IMR-90 (cell line): ENCODE results near the gene KCNT1. TPM values are rescaled to one million over a fixed set of nuclear protein-coding genes. Genes with fewer than 3 reads are reported as not detected.

Experiments
- ATAC-seq: fragments of 200-7000 bp; cut with Tn5 transposase; 2 replicates; pipeline ENCODE4 v1.9.1; 2020; ENCODE audit warnings: low read depth, mild to moderate bottlenecking, moderate library complexity
- BruUV-seq: library from RNA; stranded (reverse); fragments of 400-500 nt; replicated peaks from 2 replicates; lab custom pipeline; 2021; lab: Mats Ljungman, UMichigan
- CTCF ChIA-PET: fragments of 300-600 bp; formaldehyde crosslinking; extraction: SDS; loops from one replicate; lab custom pipeline; 2021; ENCODE audit warnings: antibody characterized with exemption; lab: Yijun Ruan, JAX
- POLR2A ChIA-PET: fragments of 300-600 bp; sonication (Branson Sonifier 250); formaldehyde crosslinking; loops from one replicate; lab custom pipeline; 2022; ENCODE audit warnings: antibody characterized with exemption; ENCODE audit not compliant: unreplicated experiment; lab: Charles Lee
- DNase-seq: peaks from one replicate; pipeline ENCODE4 v3.0.0; 2013
- H2AFZ ChIP-seq: replicated peaks from 2 replicates; pipeline ENCODE3; 2013; ENCODE audit warnings: low read length, mild to moderate bottlenecking; ENCODE audit not compliant: poor library complexity
- H2AK5ac ChIP-seq: 2 replicates; pipeline ENCODE4 v1.6.1; 2013; ENCODE audit warnings: low read depth, low read length, inconsistent platforms
- H2AK9ac ChIP-seq: replicated peaks from 2 replicates; pipeline ENCODE3; 2013; ENCODE audit warnings: mild to moderate bottlenecking, low read depth, low read length, moderate library complexity; ENCODE audit not compliant: poor library complexity
- H2BK120ac ChIP-seq: 2 replicates; pipeline ENCODE4 v1.6.1; 2013; ENCODE audit warnings: low read depth, low read length, inconsistent platforms
- H2BK15ac ChIP-seq: 3 replicates; pipeline ENCODE4 v1.6.1; 2013; ENCODE audit warnings: low read depth, low read length, inconsistent platforms
- H2BK20ac ChIP-seq: 2 replicates; pipeline ENCODE4 v1.6.1; 2013; ENCODE audit warnings: low read depth, mild to moderate bottlenecking, inconsistent platforms, low read length, moderate library complexity
- H2BK5ac ChIP-seq: 2 replicates; pipeline ENCODE4 v1.6.1; 2013; ENCODE audit warnings: mild to moderate bottlenecking, low read depth, low read length, inconsistent platforms; ENCODE audit not compliant: poor library complexity, severe bottlenecking
- H3K14ac ChIP-seq: replicated peaks from 2 replicates; pipeline ENCODE4 v1.6.1; 2013; ENCODE audit warnings: low read depth, low read length, inconsistent platforms
- H3K18ac ChIP-seq: 2 replicates; pipeline ENCODE4 v1.6.1; 2013; ENCODE audit warnings: low read depth, low read length, control low read depth
- H3K23ac ChIP-seq: 2 replicates; pipeline ENCODE4 v1.6.1; 2013; ENCODE audit warnings: low read depth, low read length, inconsistent platforms
- H3K27ac ChIP-seq: 2 replicates; pipeline ENCODE4 v1.5.1; 2013; ENCODE audit warnings: mild to moderate bottlenecking, control low read depth, low read length; ENCODE audit not compliant: insufficient read depth
- H3K27me3 ChIP-seq: 2 replicates; pipeline ENCODE4 v1.6.1; 2013; ENCODE audit warnings: low read length; ENCODE audit not compliant: control insufficient read depth, insufficient read depth
- H3K36me3 ChIP-seq: 2 replicates; pipeline ENCODE4 v1.6.1; 2013; ENCODE audit warnings: low read length, mixed read lengths; ENCODE audit not compliant: control insufficient read depth, insufficient read depth
- H3K4ac ChIP-seq: 2 replicates; pipeline ENCODE4 v1.6.1; 2013; ENCODE audit warnings: low read depth, low read length, inconsistent platforms
- H3K4me1 ChIP-seq: 2 replicates; pipeline ENCODE4 v1.6.1; 2013; ENCODE audit warnings: low read length, mixed read lengths; ENCODE audit not compliant: control insufficient read depth, insufficient read depth
- H3K4me2 ChIP-seq: 2 replicates; pipeline ENCODE4 v1.6.1; 2013; ENCODE audit warnings: low read depth, mild to moderate bottlenecking, control low read depth, low read length, moderate library complexity
- H3K4me3 ChIP-seq: 2 replicates; pipeline ENCODE4 v1.5.1; 2013; ENCODE audit warnings: low read depth, mild to moderate bottlenecking, control low read depth, low read length, moderate library complexity; ENCODE audit not compliant: insufficient read depth
- H3K56ac ChIP-seq: 2 replicates; pipeline ENCODE4 v1.6.1; 2013; ENCODE audit warnings: low read length, inconsistent platforms; ENCODE audit not compliant: insufficient read depth; ENCODE audit errors: extremely low read depth
- H3K79me1 ChIP-seq, 2 experiments: 2 replicates each; pipeline ENCODE4 v1.6.1; 2013; ENCODE audit warnings: low read length in 2 of 2, inconsistent platforms in 1 of 2, low read depth in 1 of 2
- H3K9ac ChIP-seq: 2 replicates; pipeline ENCODE4 v1.6.1; 2013; ENCODE audit warnings: low read depth, low read length, control low read depth
- H3K9me1 ChIP-seq: 2 replicates; pipeline ENCODE4 v1.6.1; 2013; ENCODE audit warnings: low read length, inconsistent platforms; ENCODE audit not compliant: insufficient read depth
- H3K9me3 ChIP-seq: 2 replicates; pipeline ENCODE4 v1.6.1; 2013; ENCODE audit warnings: low read length; ENCODE audit not compliant: control insufficient read depth, insufficient read depth
- H4K20me1 ChIP-seq: 2 replicates; pipeline ENCODE4 v1.6.1; 2013; ENCODE audit warnings: low read length, inconsistent platforms; ENCODE audit not compliant: insufficient read depth
- H4K5ac ChIP-seq: 2 replicates; pipeline ENCODE4 v1.6.1; 2013; ENCODE audit warnings: mild to moderate bottlenecking, low read depth, low read length, control low read depth
- H4K8ac ChIP-seq, 2 experiments: 2 replicates each; pipeline ENCODE4 v1.6.1; 2013; ENCODE audit warnings: low read depth in 2 of 2, low read length in 2 of 2, control low read depth in 1 of 2, inconsistent platforms in 1 of 2
- H4K91ac ChIP-seq: 2 replicates; pipeline ENCODE4 v1.6.1; 2013; ENCODE audit warnings: low read depth, low read length, inconsistent platforms; ENCODE audit not compliant: insufficient read depth
- ELK1 ChIP-seq: fragments of 150-350 bp; IDR thresholded peaks from 2 replicates; pipeline ENCODE4 v1.6.1; 2016; ENCODE audit warnings: low read depth, mild to moderate bottlenecking, low read length, moderate library complexity, borderline replicate concordance
- MAZ ChIP-seq: IDR thresholded peaks from 2 replicates; pipeline ENCODE4 v1.6.1; 2012; ENCODE audit warnings: low read depth, mild to moderate bottlenecking, low read length, improper control_type of control experiment, moderate library complexity, borderline replicate concordance
- MXI1 ChIP-seq: IDR thresholded peaks from 2 replicates; pipeline ENCODE4 v1.6.1; 2012; ENCODE audit warnings: low read depth, mild to moderate bottlenecking, low read length, moderate library complexity, borderline replicate concordance
- POLR2A ChIP-seq: IDR thresholded peaks from 2 replicates; pipeline ENCODE4 v1.6.1; 2012; ENCODE audit warnings: mild to moderate bottlenecking, low read depth, low read length
- RFX5 ChIP-seq: IDR thresholded peaks from 2 replicates; pipeline ENCODE4 v1.8.0; 2012; ENCODE audit warnings: low read depth, mild to moderate bottlenecking, low read length, moderate library complexity
- WGBS, 2 experiments: methylation state at CpG; one replicate each; pipeline versions ENCODE4 v1.1.5 to v1.1.7; 2013; ENCODE audit warnings: missing lambda C conversion rate in 2 of 2; ENCODE audit not compliant: insufficient read length in 1 of 2; ENCODE audit errors: extremely low coverage in 2 of 2; 5-methylcytosine and 5-hydroxymethylcytosine counted together
- dilution Hi-C: fragments of 300-500 bp; cut with HindIII; formaldehyde crosslinking; loops from one replicate; pipeline ENCODE4 v1.14.3; 2018; ENCODE audit warnings: low sequenced_read_pairs; ENCODE audit not compliant: unreplicated experiment
- in situ Hi-C: fragments of 300-500 bp; cut with MboI; formaldehyde crosslinking; loops from 3 replicates; pipeline ENCODE4 v1.14.3; 2019; ENCODE audit warnings: low sequenced_read_pairs, inconsistent platforms, mixed read lengths
- intact Hi-C: fragments of 100-400 bp; cut with micrococcal nuclease; formaldehyde crosslinking; loops from 2 replicates; pipeline ENCODE4 v1.10.0; 2022
- polyA plus RNA-seq, 3 experiments: library from polyadenylated mRNA; depleted of rRNA; stranded (reverse); fragments of >200 nt; gene quantifications; 2 replicates each; pipeline ENCODE4 v1.2.3, GENCODE V29; 2012; ENCODE audit warnings: low replicate concordance in 1 of 3
- total RNA-seq: library from RNA; depleted of rRNA; stranded (reverse); fragments of >200 nt; gene quantifications from 2 replicates; pipeline ENCODE4 v1.2.3, GENCODE V29; 2012

KCNT1 gene
- total and polyA plus RNA-seq, 2 of the 4 experiments (the other 2 are of a cell fraction), result not detected

GRCh38 chr9:135695036-135695435 is 6.9 kb upstream of the KCNT1 start:
- ChIA-PET POLR2A (no interaction called here), CTCF (no interaction called here)
- H3K4me2 ChIP-seq, result no peak overlapping the region
- H3K4ac ChIP-seq, result no peak overlapping the region
- intact Hi-C loops (no loop called here), dilution Hi-C loops (no loop called here), in situ Hi-C loops (no loop called here)
- no peak overlapping the region for H2BK20ac ChIP-seq
- DNase-seq (no peak), ATAC-seq (no peak)
- H4K5ac ChIP-seq, result no peak overlapping the region
- H4K8ac ChIP-seq, result no peak overlapping the region
- BruUV-seq, result no TSS peak
- H3K23ac ChIP-seq, result no peak overlapping the region
- peaks cover 4% of the 10 kb centered on the region; the same call in 1 of the 2 replicates for H3K9me1 ChIP-seq
- no peaks in the 10 kb centered on the region for H3K9me3 ChIP-seq
- peaks cover 2% of the 10 kb centered on the region; the same call in 1 of the 2 replicates for H3K27me3 ChIP-seq
- no peaks in the 10 kb centered on the region for H3K79me1 ChIP-seq
- H3K4me1 ChIP-seq, result no peaks in the 10 kb centered on the region
- no peak overlapping the region for H3K56ac ChIP-seq
- no peaks in the 10 kb centered on the region for H3K36me3 ChIP-seq
- no peak overlapping the region for H3K14ac ChIP-seq
- no peak overlapping the region for H3K4me3 ChIP-seq
- H2AFZ ChIP-seq, result no peak overlapping the region
- H2BK5ac ChIP-seq, result no peak overlapping the region
- no peak overlapping the region for H2BK120ac ChIP-seq
- no peak overlapping the region for H2AK9ac ChIP-seq
- H3K9ac ChIP-seq, result no peak overlapping the region
- no peak overlapping the region for H4K91ac ChIP-seq
- WGBS, 2 experiments, result 97% methylated on average over 7 of the region's 16 CpGs; no CpG with 5 or more reads in 1 of the 2 experiments
- H2BK15ac ChIP-seq, result no peak overlapping the region
- H2AK5ac ChIP-seq, result no peak overlapping the region
- TF ChIP-seq MAZ, result no peak
- no peak for TF ChIP-seq RFX5
- TF ChIP-seq POLR2A, result no peak
- no peak for TF ChIP-seq ELK1
- TF ChIP-seq MXI1, result no peak
- no peak overlapping the region for H3K27ac ChIP-seq
- H4K20me1 ChIP-seq, result no peaks in the 10 kb centered on the region
- no peak overlapping the region for H3K18ac ChIP-seq
